ENCODE results near the gene PANK2. TPM values are rescaled to one million over a fixed set of nuclear protein-coding genes. Genes with fewer than 3 reads are reported as not detected.

PANK2 gene
- total and polyA plus RNA-seq, 4 donors, result 24.6 to 46.2 (median 34.4) TPM

- Histone ChIP-seq H3K4me1 (ENCODE audit: control insufficient read depth in 5 of 5, insufficient read depth in 5 of 5, low read length in 5 of 5) (no peaks in the 10 kb centered on the region), H3K9me3 (ENCODE audit: control insufficient read depth in 4 of 4, insufficient read depth in 3 of 4, low read length in 3 of 4) (peaks cover 0 to 2% (median 0%) of the 10 kb centered on the region in 4 donors), H3K36me3 (ENCODE audit: control insufficient read depth in 4 of 4, insufficient read depth in 4 of 4, low read length in 4 of 4) (peaks cover 0 to 4% (median 2%) of the 10 kb centered on the region in 4 donors), H3K27ac (ENCODE audit: low read depth in 1 of 2, low read length in 1 of 2) (no peak overlapping the region), H3K27me3 (ENCODE audit: control insufficient read depth in 3 of 3, insufficient read depth in 3 of 3, low read length in 2 of 3) (no peaks in the 10 kb centered on the region), H3K4me3 (no peak overlapping the region), H3K9ac (ENCODE audit: insufficient read depth in 1 of 2, low read length in 2 of 2) (no peak overlapping the region)
- ATAC-seq (ENCODE audit: insufficient read depth, low FRiP score) (no peak), DNase-seq (no peak)
- TF ChIP-seq CTCF (IDR thresholded peaks at IDR 0.05; ENCODE audit: control extremely low read depth, extremely low read depth), result no peak
- WGBS, 2 donors, result 80 to 81% methylated on average over 2 of the region's 2 CpGs
Observed at GRCh38 chr20:3973705-3974104, 84.5 kb downstream of the PANK2 start.

- DNase-seq (peak in 2 of 3 donors; percentile 63 to 70), ATAC-seq (ENCODE audit: insufficient read depth, low FRiP score) (no peak)
- no peak for TF ChIP-seq CTCF (IDR thresholded peaks at IDR 0.05; ENCODE audit: control extremely low read depth, extremely low read depth)
- Histone ChIP-seq H3K4me1 (ENCODE audit: control insufficient read depth in 5 of 5, insufficient read depth in 5 of 5, low read length in 5 of 5) (peaks cover 0 to 10% (median 4%) of the 10 kb centered on the region in 5 donors), H3K4me3 (no peak overlapping the region), H3K9ac (ENCODE audit: insufficient read depth in 1 of 2, low read length in 2 of 2) (no peak overlapping the region), H3K27ac (ENCODE audit: low read depth in 1 of 2, low read length in 1 of 2) (no peak overlapping the region), H3K36me3 (ENCODE audit: control insufficient read depth in 4 of 4, insufficient read depth in 4 of 4, low read length in 4 of 4) (peaks cover 0 to 1% (median 0%) of the 10 kb centered on the region in 4 donors), H3K9me3 (ENCODE audit: control insufficient read depth in 4 of 4, insufficient read depth in 3 of 4, low read length in 3 of 4) (peaks cover 0 to 2% (median 0%) of the 10 kb centered on the region in 4 donors), H3K27me3 (ENCODE audit: control insufficient read depth in 3 of 3, insufficient read depth in 3 of 3, low read length in 2 of 3) (no peaks in the 10 kb centered on the region)
- 45 to 74% methylated on average over 2 of the region's 2 CpGs for WGBS, 2 donors
Observed at GRCh38 chr20:3976511-3976910, 87.3 kb downstream of the PANK2 start.

Small RNA genes lying within 50 kb of the gene (small RNA-seq; reads per million reads assigned to genes)
- gene MIR103A2 (ENCODE audit: low replicate concordance), result 4.3 reads per million, percentile 94 among the genes with 10 or more reads in this experiment

Other genes starting within 250 kb of the PANK2 start
- not detected for gene GFRA4, start 226.0 kb upstream of the PANK2 start, total RNA-seq
- gene GFRA4, start 226.0 kb upstream of the PANK2 start, polyA plus RNA-seq, result not detected
- gene ADAM33, start 207.4 kb upstream of the PANK2 start, total RNA-seq, result 1 to 10 TPM; 6.6 to 9.6 TPM
- gene ADAM33, start 207.4 kb upstream of the PANK2 start, polyA plus RNA-seq, result 10 to 100 TPM in 1 of 2 donors, 1 to 10 TPM in 1; 3.2 to 16.4 TPM
- 10 to 100 TPM in 1 of 2 donors, 1 to 10 TPM in 1; 3.7 to 34.2 TPM for gene SIGLEC1, start 176.8 kb upstream of the PANK2 start, total RNA-seq
- gene SIGLEC1, start 176.8 kb upstream of the PANK2 start, polyA plus RNA-seq, result 10 to 100 TPM; 18.1 to 19.2 TPM
- gene HSPA12B, start 156.7 kb upstream of the PANK2 start, total RNA-seq, result 10 to 100 TPM; 23.0 to 28.3 TPM
- 10 to 100 TPM; 11.4 to 16.8 TPM for gene HSPA12B, start 156.7 kb upstream of the PANK2 start, polyA plus RNA-seq
- gene ADISSP, start 121.6 kb upstream of the PANK2 start, total RNA-seq, result 10 to 100 TPM in 1 of 2 donors, 1 to 10 TPM in 1; 8.6 to 53.7 TPM
- 10 to 100 TPM; 34.1 to 36.1 TPM for gene ADISSP, start 121.6 kb upstream of the PANK2 start, polyA plus RNA-seq
- gene SPEF1, start 107.9 kb upstream of the PANK2 start, total RNA-seq, result 10 to 100 TPM; 11.7 to 15.5 TPM
- gene SPEF1, start 107.9 kb upstream of the PANK2 start, polyA plus RNA-seq, result 10 to 100 TPM in 1 of 2 donors, 1 to 10 TPM in 1; 9.6 to 11.9 TPM
- gene CENPB, start 102.6 kb upstream of the PANK2 start, total RNA-seq, result 100 to 1,000 TPM in 1 of 2 donors, 10 to 100 TPM in 1; 35.9 to 113 TPM
- 10 to 100 TPM; 72.9 to 85.8 TPM for gene CENPB, start 102.6 kb upstream of the PANK2 start, polyA plus RNA-seq
- 10 to 100 TPM; 65.7 to 88.5 TPM for gene CDC25B, start 93.1 kb upstream of the PANK2 start, total RNA-seq
- gene CDC25B, start 93.1 kb upstream of the PANK2 start, polyA plus RNA-seq, result 10 to 100 TPM; 47.9 to 68.4 TPM
- gene AP5S1, start 68.8 kb upstream of the PANK2 start, total RNA-seq, result 10 to 100 TPM; 12.4 to 20.7 TPM
- gene AP5S1, start 68.8 kb upstream of the PANK2 start, polyA plus RNA-seq, result 10 to 100 TPM in 1 of 2 donors, 1 to 10 TPM in 1; 8.1 to 11.5 TPM
- gene MAVS, start 42.6 kb upstream of the PANK2 start, total RNA-seq, result 10 to 100 TPM; 17.8 to 39.6 TPM
- 10 to 100 TPM; 13.2 to 24.0 TPM for gene MAVS, start 42.6 kb upstream of the PANK2 start, polyA plus RNA-seq
- 10 to 100 TPM; 15.9 to 20.9 TPM for gene RNF24, start 126.2 kb downstream of the PANK2 start, total RNA-seq
- 10 to 100 TPM in 1 of 2 donors, 1 to 10 TPM in 1; 7.4 to 17.3 TPM for gene RNF24, start 126.2 kb downstream of the PANK2 start, polyA plus RNA-seq